BJ (cell line): Measurements from ENCODE around the gene CCL4. TPM values are rescaled to one million over a fixed set of nuclear protein-coding genes. Genes with fewer than 3 reads are reported as not detected.
"Not testable (repeated sequence)": the region's sequence is repeated elsewhere in the genome, so short reads cannot be mapped to it uniquely, and the experiment has no call there.

Experiments used
- CTCF ChIA-PET: fragments of 350-600 bp; formaldehyde crosslinking; extraction: SDS; loops from one replicate; lab custom pipeline; 2021; ENCODE audit warnings: antibody characterized with exemption, inconsistent platforms; lab: Yijun Ruan, JAX
- POLR2A ChIA-PET: fragments of 300-600 bp; sonication (Branson Sonifier 250); formaldehyde crosslinking; extraction: SDS; loops from one replicate; lab custom pipeline; 2021; ENCODE audit warnings: antibody characterized with exemption; lab: Charles Lee
- DNase-seq: peaks from one replicate; pipeline ENCODE4 v3.0.0-alpha.2; 2011; ENCODE audit warnings: low read depth
- H3K27me3 ChIP-seq: 2 replicates; pipeline ENCODE4 v1.6.0; 2011; ENCODE audit warnings: low read length; ENCODE audit not compliant: control insufficient read depth, insufficient read depth
- H3K36me3 ChIP-seq: 2 replicates; pipeline ENCODE4 v1.5.1; 2011; ENCODE audit warnings: low read length; ENCODE audit not compliant: control insufficient read depth, insufficient read depth
- H3K4me3 ChIP-seq: 2 replicates; pipeline ENCODE4 v1.5.1; 2011; ENCODE audit warnings: low read depth, mild to moderate bottlenecking, control low read depth, low read length
- polyA plus RNA-seq: library from polyadenylated mRNA; depleted of rRNA; stranded (reverse); fragments of >200 nt; gene quantifications from 2 replicates; pipeline ENCODE4 v1.2.3, GENCODE V29; 2011
- TF ChIP-seq, protein P1 (sequence below): IDR thresholded peaks from 2 replicates; pipeline ENCODE4 v1.5.1; 2011; ENCODE audit warnings: low read depth, mild to moderate bottlenecking, control low read depth, inconsistent platforms, low read length, moderate library complexity; ENCODE audit not compliant: insufficient read depth

The CCL4 gene
- polyA plus RNA-seq, 1 experiment, result not detected

DNA sequence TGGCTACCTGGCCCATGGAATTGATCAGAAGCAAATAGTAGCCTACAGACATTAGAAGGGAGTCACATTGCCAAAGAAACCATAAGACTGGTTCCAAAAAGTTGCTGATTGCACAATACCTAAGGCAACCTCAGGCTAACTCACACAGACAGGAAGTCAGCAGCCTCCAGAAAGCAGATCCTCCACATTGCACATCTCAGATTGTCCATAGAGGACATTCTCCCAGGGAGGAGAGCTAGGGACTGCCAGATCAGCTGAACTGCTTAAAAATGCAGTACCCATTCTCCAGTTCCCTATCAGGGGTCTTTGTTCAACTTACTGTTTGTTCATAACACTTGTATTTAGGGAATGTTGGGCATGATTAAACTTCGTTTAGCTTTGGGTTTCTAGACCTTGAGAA is 17.9 kb upstream of the CCL4 start:
- Histone ChIP-seq H3K36me3 (no peaks in the 10 kb centered on the region), H3K4me3 (no peak overlapping the region), H3K27me3 (no peaks in the 10 kb centered on the region; the same call in 1 of the 2 replicates)
- TF ChIP-seq, protein P1, sequence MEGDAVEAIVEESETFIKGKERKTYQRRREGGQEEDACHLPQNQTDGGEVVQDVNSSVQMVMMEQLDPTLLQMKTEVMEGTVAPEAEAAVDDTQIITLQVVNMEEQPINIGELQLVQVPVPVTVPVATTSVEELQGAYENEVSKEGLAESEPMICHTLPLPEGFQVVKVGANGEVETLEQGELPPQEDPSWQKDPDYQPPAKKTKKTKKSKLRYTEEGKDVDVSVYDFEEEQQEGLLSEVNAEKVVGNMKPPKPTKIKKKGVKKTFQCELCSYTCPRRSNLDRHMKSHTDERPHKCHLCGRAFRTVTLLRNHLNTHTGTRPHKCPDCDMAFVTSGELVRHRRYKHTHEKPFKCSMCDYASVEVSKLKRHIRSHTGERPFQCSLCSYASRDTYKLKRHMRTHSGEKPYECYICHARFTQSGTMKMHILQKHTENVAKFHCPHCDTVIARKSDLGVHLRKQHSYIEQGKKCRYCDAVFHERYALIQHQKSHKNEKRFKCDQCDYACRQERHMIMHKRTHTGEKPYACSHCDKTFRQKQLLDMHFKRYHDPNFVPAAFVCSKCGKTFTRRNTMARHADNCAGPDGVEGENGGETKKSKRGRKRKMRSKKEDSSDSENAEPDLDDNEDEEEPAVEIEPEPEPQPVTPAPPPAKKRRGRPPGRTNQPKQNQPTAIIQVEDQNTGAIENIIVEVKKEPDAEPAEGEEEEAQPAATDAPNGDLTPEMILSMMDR, result no peak
- CTCF ChIA-PET, result interaction anchor here (0.8 kb wide), 1 partner anchor 18 kb away, joined by 4 read pairs; the partner anchor contains the start of gene CCL4
- POLR2A ChIA-PET, result no interaction called here
- DNase-seq, result no peak

DNA sequence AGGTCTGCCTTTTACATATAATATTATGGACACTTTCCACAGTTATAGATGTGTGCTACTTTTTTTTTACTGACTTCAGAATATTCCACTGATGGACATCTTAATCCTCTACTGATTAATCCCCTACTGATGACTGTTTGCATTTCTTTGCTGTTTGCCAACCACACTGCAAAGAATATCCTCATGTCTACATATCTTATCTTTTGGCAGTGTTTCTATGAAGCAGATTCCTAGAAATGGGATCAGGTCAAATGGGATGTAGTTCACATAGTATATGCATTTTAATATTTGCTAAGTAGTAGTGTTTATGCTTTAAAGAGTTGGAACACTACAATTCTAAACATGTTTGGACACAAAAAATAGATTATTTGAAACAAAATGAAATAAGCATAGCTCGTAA is 16.8 kb upstream of the CCL4 start:
- Histone ChIP-seq H3K27me3 (no peaks in the 10 kb centered on the region; the same call in 1 of the 2 replicates), H3K4me3 (no peak overlapping the region), H3K36me3 (no peaks in the 10 kb centered on the region)
- CTCF ChIA-PET, result interaction anchor here (0.8 to 1.3 kb wide), 3 partner anchors 14 to 39 kb away, joined by 3 to 5 read pairs (median 4); partner anchors contain the start of gene CCL4
- POLR2A ChIA-PET, result no interaction called here
- TF ChIP-seq, protein P1, result no peak
- DNase-seq, result no peak

DNA sequence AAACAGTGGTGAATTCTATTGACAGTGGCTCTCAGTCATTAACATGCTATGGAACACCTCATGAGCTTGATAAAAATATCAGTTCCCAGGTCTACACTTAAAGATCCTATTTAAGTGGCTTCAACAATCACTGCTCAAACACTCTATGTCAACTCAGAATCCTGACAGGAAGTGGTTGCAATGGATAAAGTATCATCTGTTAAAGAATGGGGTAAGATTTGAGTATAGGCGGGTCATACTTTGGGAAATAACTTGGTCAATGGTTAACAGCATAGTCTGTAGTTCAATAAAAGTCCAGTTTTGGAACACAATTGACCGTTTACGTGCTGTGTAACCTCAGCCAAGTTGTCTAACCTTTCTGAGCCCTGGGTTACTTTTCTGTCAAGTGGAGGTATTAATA is 16.2 kb upstream of the CCL4 start:
- CTCF ChIA-PET, result interaction anchor here (1.3 kb wide), 1 partner anchor 14 kb away, joined by 5 read pairs; no protein-coding TSS in a partner anchor
- H3K36me3 ChIP-seq, POLR2A ChIA-PET, H3K4me3 ChIP-seq, H3K27me3 ChIP-seq, DNase-seq: not testable (repeated sequence)

DNA sequence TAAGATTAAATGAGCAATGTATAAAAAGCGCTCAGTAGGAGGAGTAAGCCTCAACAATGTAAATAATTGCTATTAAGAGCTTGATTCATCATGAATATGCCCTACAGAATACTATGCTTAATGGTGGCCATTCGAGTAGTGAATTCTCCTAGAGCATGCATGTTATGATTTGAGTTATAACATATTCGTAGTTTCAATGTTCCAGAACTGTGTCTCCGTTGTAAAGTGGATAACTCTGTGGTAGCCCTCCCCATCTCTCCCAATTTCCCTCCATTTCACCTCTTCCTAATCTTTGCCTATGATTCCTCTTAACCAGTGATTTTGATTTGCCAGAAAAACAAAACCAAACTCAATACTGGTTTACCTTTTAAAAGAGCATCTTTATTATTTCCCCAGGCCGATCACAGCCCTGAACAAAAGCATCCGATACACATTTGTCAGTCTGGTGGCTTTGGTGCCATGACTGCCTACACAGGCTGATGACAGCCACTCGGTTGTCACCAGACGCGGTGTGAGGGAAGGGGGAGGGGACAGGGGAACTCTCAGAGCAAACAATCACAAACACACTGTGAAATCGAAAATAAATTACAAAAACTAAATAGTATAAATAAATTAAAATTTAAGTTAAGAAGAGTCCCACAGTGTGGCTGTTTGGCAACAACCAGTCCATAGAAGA is 15.6 kb upstream of the CCL4 start:
- POLR2A ChIA-PET, H3K4me3 ChIP-seq, DNase-seq, H3K36me3 ChIP-seq, H3K27me3 ChIP-seq: not testable (repeated sequence)
- CTCF ChIA-PET, result interaction anchor here (0.6 kb wide), 1 partner anchor 119 kb away, joined by 3 read pairs; no protein-coding TSS in a partner anchor

DNA sequence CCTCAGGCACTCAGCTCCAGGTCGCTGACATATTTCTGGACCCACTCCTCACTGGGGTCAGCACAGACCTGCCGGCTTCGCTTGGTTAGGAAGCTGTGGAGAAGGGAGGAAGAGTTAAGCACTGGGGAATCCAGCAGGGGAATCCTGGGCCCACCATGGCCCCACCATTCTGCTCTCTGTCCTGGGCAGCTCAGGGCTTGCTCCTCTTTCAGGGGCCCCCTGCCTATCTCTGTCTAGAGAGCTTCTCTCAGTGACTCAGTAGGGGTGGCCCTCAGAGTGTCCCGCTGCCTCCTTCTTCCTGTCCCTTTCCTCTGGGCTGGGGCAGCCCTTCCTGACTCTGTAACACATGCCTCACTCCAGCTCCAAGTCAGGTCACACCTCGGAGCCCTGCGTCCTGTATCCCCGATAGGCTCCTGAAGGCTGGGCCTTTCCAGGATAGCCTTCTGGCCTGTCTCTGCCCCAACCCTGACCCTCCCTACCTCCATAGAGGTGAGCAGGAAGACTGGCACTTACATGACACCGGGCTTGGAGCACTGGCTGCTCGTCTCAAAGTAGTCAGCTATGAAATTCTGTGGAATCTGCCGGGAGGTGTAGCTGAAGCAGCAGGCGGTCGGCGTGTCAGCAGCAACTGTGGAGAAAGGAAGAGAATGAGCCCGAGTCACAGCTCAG is 14.8 kb upstream of the CCL4 start:
- DNase-seq, result no peak
- TF ChIP-seq, protein P1, result no peak
- CTCF ChIA-PET, result interaction anchor here (0.6 kb wide), 1 partner anchor 119 kb away, joined by 3 read pairs; no protein-coding TSS in a partner anchor
- Histone ChIP-seq H3K27me3 (no peaks in the 10 kb centered on the region; the same call in 1 of the 2 replicates), H3K4me3 (no peak overlapping the region), H3K36me3 (no peaks in the 10 kb centered on the region)
- POLR2A ChIA-PET, result no interaction called here

DNA sequence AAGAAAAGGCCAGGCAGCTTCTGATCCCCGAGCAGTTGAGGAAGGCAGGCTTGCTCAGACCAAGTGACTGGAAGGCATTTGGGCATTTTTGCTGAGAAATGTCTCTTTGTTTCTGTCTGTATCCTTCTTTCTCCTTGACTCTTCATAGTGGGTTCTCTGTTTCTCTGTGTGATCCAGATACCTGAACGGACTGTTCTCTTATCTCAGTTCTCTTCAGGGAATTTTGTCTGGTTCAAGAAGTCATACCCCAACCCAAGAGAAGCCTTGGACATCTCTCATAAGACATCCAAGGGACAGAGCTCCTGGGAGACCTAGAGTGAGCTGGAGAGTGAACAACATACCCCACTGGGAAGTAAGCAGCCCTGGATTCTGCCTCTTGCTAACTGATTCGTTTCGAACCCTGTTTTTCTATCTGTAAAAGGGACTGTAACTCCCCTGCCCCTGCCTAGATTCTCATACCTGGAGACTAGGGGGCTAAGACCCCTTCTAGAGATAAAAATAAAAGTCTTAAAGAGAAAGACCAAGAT is 14.2 kb upstream of the CCL4 start:
- ChIA-PET CTCF (no interaction called here), POLR2A (no interaction called here)
- Histone ChIP-seq H3K4me3 (no peak overlapping the region), H3K36me3 (no peaks in the 10 kb centered on the region), H3K27me3 (no peaks in the 10 kb centered on the region; the same call in 1 of the 2 replicates)
- no peak for DNase-seq
- TF ChIP-seq, protein P1, result no peak
